HepG2 (cell line): Measurements from ENCODE around the gene SF3B6. TPM values are rescaled to one million over a fixed set of nuclear protein-coding genes. Genes with fewer than 3 reads are reported as not detected.
A peak's percentile ranks its signal among the peaks of the same experiment; 100 is the strongest.

Source experiments
- ATRX ChIP-seq: sonication (generic); formaldehyde crosslinking; IDR thresholded peaks from 2 replicates; pipeline ENCODE4 v1.4.0; 2020; ENCODE audit warnings: missing genetic modification reagents, borderline replicate concordance
- DRAP1 ChIP-seq: IDR thresholded peaks from 2 replicates; pipeline ENCODE4 v1.6.1; 2016; ENCODE audit warnings: missing genetic modification reagents, missing compliant biosample characterization
- HNF4G ChIP-seq, 2 experiments: sonication (generic) in 1 of 2; formaldehyde crosslinking in 1 of 2; IDR thresholded peaks; 2 replicates each; pipeline versions ENCODE4 v1.4.0 to v1.6.1; 2011 to 2020; ENCODE audit warnings: borderline replicate concordance in 2 of 2, low read depth in 2 of 2, mild to moderate bottlenecking in 2 of 2, low read length in 1 of 2, missing genetic modification reagents in 1 of 2, moderate library complexity in 1 of 2
- HOXA3 ChIP-seq: sonication (generic); formaldehyde crosslinking; IDR thresholded peaks from 2 replicates; pipeline ENCODE4 v1.5.0; 2020; ENCODE audit warnings: missing genetic modification reagents
- KLF11 ChIP-seq: IDR thresholded peaks from 2 replicates; pipeline ENCODE4 v1.6.1; 2016; ENCODE audit warnings: missing compliant biosample characterization
- MAZ ChIP-seq, 2 experiments: sonication (generic) in 1 of 2; formaldehyde crosslinking in 1 of 2; IDR thresholded peaks; 2 replicates each; pipeline versions ENCODE4 v1.5.0 to v1.6.1; 2012 to 2020; ENCODE audit warnings: low read depth in 2 of 2, mild to moderate bottlenecking in 2 of 2, borderline replicate concordance in 1 of 2, improper control_type of control experiment in 1 of 2, low read length in 1 of 2, missing genetic modification reagents in 1 of 2, moderate library complexity in 1 of 2
- NFE2L2 ChIP-seq: fragments of 150-350 bp; IDR thresholded peaks from 2 replicates; pipeline ENCODE4 v1.6.1; 2014; ENCODE audit warnings: low read length
- REPIN1 ChIP-seq: sonication (generic); formaldehyde crosslinking; IDR thresholded peaks from 2 replicates; pipeline ENCODE4 v1.8.0; 2022; ENCODE audit warnings: missing genetic modification reagents, low read depth, mild to moderate bottlenecking, borderline replicate concordance
- SKI ChIP-seq: fragments of 450-650 bp; IDR thresholded peaks from one replicate; pipeline ENCODE4 v1.6.1; 2018; ENCODE audit warnings: mild to moderate bottlenecking; ENCODE audit not compliant: partially characterized antibody
- STAG1 ChIP-seq: sonication (generic); formaldehyde crosslinking; IDR thresholded peaks from 2 replicates; pipeline ENCODE4 v1.4.0; 2020; ENCODE audit warnings: missing genetic modification reagents
- ZFP91 ChIP-seq: sonication (generic); formaldehyde crosslinking; IDR thresholded peaks from 2 replicates; pipeline ENCODE4 v1.9.0; 2022; ENCODE audit warnings: missing genetic modification reagents, mild to moderate bottlenecking, borderline replicate concordance
- ZFYVE20 ChIP-seq: sonication (generic); formaldehyde crosslinking; IDR thresholded peaks from 2 replicates; pipeline ENCODE4 v1.8.0; 2023; ENCODE audit warnings: low read depth, mild to moderate bottlenecking, moderate library complexity, missing genetic modification reagents, borderline replicate concordance
- ZNF18 ChIP-seq: sonication (generic); formaldehyde crosslinking; IDR thresholded peaks from 2 replicates; pipeline ENCODE4 v1.8.0; 2022; ENCODE audit warnings: mild to moderate bottlenecking, missing genetic modification reagents; ENCODE audit not compliant: insufficient replicate concordance
- ZNF234 ChIP-seq: sonication (generic); formaldehyde crosslinking; conservative IDR thresholded peaks from 2 replicates; pipeline ENCODE4 v1.5.1; 2020; ENCODE audit warnings: mild to moderate bottlenecking, missing genetic modification reagents
- ZNF260 ChIP-seq: sonication (generic); formaldehyde crosslinking; IDR thresholded peaks from 2 replicates; pipeline ENCODE4 v1.4.0; 2020; ENCODE audit warnings: missing genetic modification reagents, low read depth, mild to moderate bottlenecking, borderline replicate concordance
- ZNF335 ChIP-seq: sonication (generic); formaldehyde crosslinking; IDR thresholded peaks from 2 replicates; pipeline ENCODE4 v1.4.0; 2020; ENCODE audit warnings: missing genetic modification reagents
- ZNF496 ChIP-seq: sonication (generic); formaldehyde crosslinking; IDR thresholded peaks from 2 replicates; pipeline ENCODE4 v1.8.1; 2023; ENCODE audit warnings: mild to moderate bottlenecking, moderate library complexity, missing genetic modification reagents; ENCODE audit not compliant: insufficient replicate concordance
- ZNF574 ChIP-seq: sonication (generic); formaldehyde crosslinking; IDR thresholded peaks from 2 replicates; pipeline ENCODE4 v1.4.0; 2020; ENCODE audit warnings: missing genetic modification reagents
- ZNF605 ChIP-seq: sonication (generic); formaldehyde crosslinking; IDR thresholded peaks from 2 replicates; pipeline ENCODE4 v1.8.0; 2022; ENCODE audit warnings: mild to moderate bottlenecking, missing genetic modification reagents
- ZNF614 ChIP-seq: IDR thresholded peaks from 2 replicates; pipeline ENCODE4 v1.6.1; 2018; ENCODE audit warnings: missing biosample characterization, missing genetic modification reagents, inconsistent platforms, borderline replicate concordance
- ZSCAN29 ChIP-seq: sonication (generic); formaldehyde crosslinking; conservative IDR thresholded peaks from 2 replicates; pipeline ENCODE4 v1.4.0; 2020; ENCODE audit warnings: mild to moderate bottlenecking, missing genetic modification reagents
- polyA plus RNA-seq, 8 experiments: library from polyadenylated mRNA; depleted of rRNA in 3 of 8; stranded (reverse) in 7 of 8; unstranded in 1 of 8; fragments of >200 nt; fragmentation: Illumina TruSeq in 4 of 8; extraction: Trizol in 4 of 8; gene quantifications; 2 replicates each; pipeline versions ENCODE4 v1.2.1 to v1.2.3, GENCODE V29; 2011 to 2016; ENCODE audit warnings: low read depth in 4 of 8, missing spikeins in 1 of 8, mixed read lengths in 1 of 8; ENCODE audit not compliant: insufficient read depth in 1 of 8
- total RNA-seq, 5 experiments: library from RNA; depleted of rRNA; stranded (reverse); fragments of >200 nt; fragmentation: Illumina TruSeq; extraction: Trizol; gene quantifications; 2 replicates each; pipeline ENCODE4 v1.2.3, GENCODE V29; 2016; ENCODE audit warnings: low read depth in 1 of 5

The SF3B6 gene
- total and polyA plus RNA-seq, 2 of the 13 experiments (the other 11 are each of a cell fraction or from before 2014, with no cell fraction given), result 177 to 182 TPM

- no peak for TF ChIP-seq ZNF496
- no peak for TF ChIP-seq ATRX
- 0 out of 2 replicates have a peak, but pooled peaks have one; percentile 15 for TF ChIP-seq ZNF260
- TF ChIP-seq ZNF234 (CRISPR knock-in tag), result no peak
- no peak; the same call in 1 of the 2 replicates for TF ChIP-seq ZNF614 (CRISPR knock-in tag)
- TF ChIP-seq ZFYVE20, result no peak
- TF ChIP-seq REPIN1 (CRISPR knock-in tag), result peak; percentile 98; the same call in 1 of the 2 replicates
- TF ChIP-seq HOXA3 (CRISPR knock-in tag), result peak; percentile 11
- TF ChIP-seq ZNF605 (CRISPR knock-in tag), result peak; percentile 73; the same call in 1 of the 2 replicates
- peak; percentile 98 for TF ChIP-seq ZNF574 (CRISPR knock-in tag)
- peak; percentile 59; the same call in 1 of the 2 replicates for TF ChIP-seq ZNF335 (CRISPR knock-in tag)
- peak; percentile 96 for TF ChIP-seq ZSCAN29 (CRISPR knock-in tag)
- no peak for TF ChIP-seq HNF4G (IDR thresholded peaks at IDR 0.05; ENCODE audit: borderline replicate concordance, low read depth, low read length)
- no peak for TF ChIP-seq HNF4G (CRISPR knock-in tag; IDR thresholded peaks at IDR 0.05; ENCODE audit: borderline replicate concordance, low read depth)
- no peak for TF ChIP-seq KLF11 (CRISPR knock-in tag)
- TF ChIP-seq SKI, result peak; percentile 69
- peak; percentile 89 for TF ChIP-seq DRAP1 (CRISPR knock-in tag)
- peak; percentile 97 for TF ChIP-seq ZFP91 (CRISPR knock-in tag)
- TF ChIP-seq MAZ (IDR thresholded peaks at IDR 0.05; ENCODE audit: borderline replicate concordance, low read depth, low read length), result peak; percentile 6; the same call in 1 of the 2 replicates
- peak; percentile 98 for TF ChIP-seq MAZ (CRISPR knock-in tag; IDR thresholded peaks at IDR 0.05; ENCODE audit: low read depth)
- TF ChIP-seq NFE2L2, result no peak
- TF ChIP-seq STAG1 (CRISPR knock-in tag), result peak; percentile 81
- TF ChIP-seq ZNF18 (CRISPR knock-in tag), result peak; percentile 91
These were observed 8.5 kb upstream of the SF3B6 start, which contains the start of gene TP53I3 (continued) for GRCh38 chr2:24084386-24085199.
